ENCODE data around the gene LMX1B.

Gene LMX1B

GRCh38 chr9:126733005-126733404 lies 119.3 kb downstream of the LMX1B start:
- H3K9me2 ChIP-seq (replicated peaks; ENCODE audit: insufficient read depth, low read length): no peaks in the 10 kb centered on the region
- no peak overlapping the region for H2AFZ ChIP-seq (ENCODE audit: low read depth, low read length, severe bottlenecking)
- H3K4me2 ChIP-seq (ENCODE audit: low read depth, low read length, poor library complexity, severe bottlenecking): no peak overlapping the region
- H3K27ac ChIP-seq (ENCODE audit: low read depth, low read length): no peak overlapping the region
- H3K79me2 ChIP-seq (ENCODE audit: insufficient read depth, low read length): no peaks in the 10 kb centered on the region
- H3K9me3 ChIP-seq (ENCODE audit: insufficient read depth, low read length): no peaks in the 10 kb centered on the region; the same call in 1 of the 2 replicates
- no peak overlapping the region for H3K9ac ChIP-seq (ENCODE audit: low read length)
- no peaks in the 10 kb centered on the region for H4K20me1 ChIP-seq (ENCODE audit: low read depth, low read length)
- no peaks in the 10 kb centered on the region for H3K36me3 ChIP-seq (ENCODE audit: low read length)
- no peak overlapping the region for H3K4me3 ChIP-seq (ENCODE audit: insufficient read depth, low read length, poor library complexity, severe bottlenecking)
- H3F3A ChIP-seq (ENCODE audit: insufficient read depth): no peaks in the 10 kb centered on the region
- no peaks in the 10 kb centered on the region for H3K27me3 ChIP-seq (ENCODE audit: low read length)
- TF ChIP-seq EZH2phosphoT487 (conservative IDR thresholded peaks at IDR 0.05; ENCODE audit: low read length) (no peak), CTCF (IDR thresholded peaks at IDR 0.05; ENCODE audit: insufficient read depth, low read length, poor library complexity, severe bottlenecking) (no peak)

DNA sequence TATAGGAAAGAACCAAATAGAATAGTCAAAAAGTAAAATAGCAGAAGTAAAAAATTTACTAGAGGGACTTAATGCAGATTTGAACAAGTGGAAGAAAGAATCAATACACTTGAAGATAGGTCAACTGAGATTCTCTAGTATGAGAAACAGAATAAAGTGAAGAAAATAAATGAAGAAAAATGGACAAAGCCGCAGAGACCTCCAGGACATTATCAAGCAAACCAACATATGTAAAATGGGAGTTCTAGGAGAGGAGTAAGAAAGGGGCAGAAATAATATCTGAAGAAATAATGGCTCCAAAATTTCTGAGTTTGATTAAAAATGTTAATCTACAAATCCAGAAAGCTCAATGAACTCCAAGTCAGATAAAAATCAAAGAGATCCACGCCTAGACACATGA lies 121.1 kb downstream of the LMX1B start:
- H3K9me3 ChIP-seq (ENCODE audit: insufficient read depth, low read length): no peaks in the 10 kb centered on the region; the same call in 1 of the 2 replicates
- no peak for TF ChIP-seq CTCF (IDR thresholded peaks at IDR 0.05; ENCODE audit: insufficient read depth, low read length, poor library complexity, severe bottlenecking)
- no peak for TF ChIP-seq EZH2phosphoT487 (conservative IDR thresholded peaks at IDR 0.05; ENCODE audit: low read length)
- H3K4me2 ChIP-seq (ENCODE audit: low read depth, low read length, poor library complexity, severe bottlenecking): no peak overlapping the region
- no peaks in the 10 kb centered on the region for H3K27me3 ChIP-seq (ENCODE audit: low read length)
- H3K9me2 ChIP-seq (replicated peaks; ENCODE audit: insufficient read depth, low read length): no peaks in the 10 kb centered on the region
- H3K4me3 ChIP-seq (ENCODE audit: insufficient read depth, low read length, poor library complexity, severe bottlenecking): no peak overlapping the region
- H3K79me2 ChIP-seq (ENCODE audit: insufficient read depth, low read length): no peaks in the 10 kb centered on the region
- H3K9ac ChIP-seq (ENCODE audit: low read length): no peak overlapping the region
- H4K20me1 ChIP-seq (ENCODE audit: low read depth, low read length): no peaks in the 10 kb centered on the region
- H3K36me3 ChIP-seq (ENCODE audit: low read length): no peaks in the 10 kb centered on the region
- H3K27ac ChIP-seq (ENCODE audit: low read depth, low read length): no peak overlapping the region
- H3F3A ChIP-seq (ENCODE audit: insufficient read depth): no peaks in the 10 kb centered on the region
- no peak overlapping the region for H2AFZ ChIP-seq (ENCODE audit: low read depth, low read length, severe bottlenecking)

- H3K27me3 ChIP-seq (ENCODE audit: low read length): no peaks in the 10 kb centered on the region
- no peaks in the 10 kb centered on the region for H3K36me3 ChIP-seq (ENCODE audit: low read length)
- no peak overlapping the region for H3K4me3 ChIP-seq (ENCODE audit: insufficient read depth, low read length, poor library complexity, severe bottlenecking)
- H3F3A ChIP-seq (ENCODE audit: insufficient read depth): no peaks in the 10 kb centered on the region
- TF ChIP-seq CTCF (IDR thresholded peaks at IDR 0.05; ENCODE audit: insufficient read depth, low read length, poor library complexity, severe bottlenecking) (no peak), EZH2phosphoT487 (conservative IDR thresholded peaks at IDR 0.05; ENCODE audit: low read length) (no peak)
- H3K9me2 ChIP-seq (replicated peaks; ENCODE audit: insufficient read depth, low read length): no peaks in the 10 kb centered on the region
- H3K9ac ChIP-seq (ENCODE audit: low read length): no peak overlapping the region
- H4K20me1 ChIP-seq (ENCODE audit: low read depth, low read length): no peaks in the 10 kb centered on the region
- no peaks in the 10 kb centered on the region; the same call in 1 of the 2 replicates for H3K9me3 ChIP-seq (ENCODE audit: insufficient read depth, low read length)
- no peak overlapping the region for H2AFZ ChIP-seq (ENCODE audit: low read depth, low read length, severe bottlenecking)
- H3K27ac ChIP-seq (ENCODE audit: low read depth, low read length): no peak overlapping the region
- no peak overlapping the region for H3K4me2 ChIP-seq (ENCODE audit: low read depth, low read length, poor library complexity, severe bottlenecking)
- H3K79me2 ChIP-seq (ENCODE audit: insufficient read depth, low read length): no peaks in the 10 kb centered on the region
Observed at GRCh38 chr9:126735482-126735881, 121.8 kb downstream of the LMX1B start.

Measured in SU-DHL-6 (cell line).